Activated naive CD4-positive, alpha-beta T cell treated with anti-CD3 and anti-CD28 coated beads, Interleukin-2, amount 50 U/mL, for 72 hours (primary cell): ENCODE measurements around the gene E2F8. TPM values are rescaled to one million over a fixed set of nuclear protein-coding genes. Genes with fewer than 3 reads are reported as not detected.

Experiments
- ATAC-seq, 2 donors: fragments of 150-1000 bp; cut with Tn5 transposase; 2 replicates each; pipeline ENCODE4 v1.10.0; 2021; ENCODE audit warnings: mild to moderate bottlenecking in 2 of 2, moderate library complexity in 2 of 2
- DNase-seq, 2 donors: peaks; one replicate each; pipeline ENCODE4 v3.0.0; 2021 to 2022; ENCODE audit warnings: low spot score in 2 of 2
- H3K27ac Mint-ChIP-seq, 2 donors: one replicate each; pipeline ENCODE4 v1.8.0; 2022; ENCODE audit warnings: mild to moderate bottlenecking in 2 of 2, mixed read lengths in 2 of 2
- H3K36me3 Mint-ChIP-seq, 2 donors: one replicate each; pipeline ENCODE4 v1.8.0; 2022; ENCODE audit warnings: mixed read lengths in 2 of 2
- H3K9me3 Mint-ChIP-seq, 2 donors: one replicate each; pipeline ENCODE4 v1.8.0; 2022; ENCODE audit warnings: mixed read lengths in 2 of 2
- total RNA-seq, 2 donors: library from RNA; stranded (reverse); gene quantifications; one replicate each; pipeline ENCODE4 v1.2.3, GENCODE V29; 2022

Gene E2F8
- total RNA-seq, 2 donors from 2014 or later, result 24.8 to 35.8 TPM

GRCh38 chr11:19185036-19185435 is 55.7 kb downstream of the E2F8 start:
- no peak overlapping the region for H3K27ac Mint-ChIP-seq
- DNase-seq (no peak), ATAC-seq (no peak)
- H3K9me3 Mint-ChIP-seq, result no peaks in the 10 kb centered on the region
- no peaks in the 10 kb centered on the region for H3K36me3 Mint-ChIP-seq

- peaks cover 0 to under 1% of the 10 kb centered on the region in 2 donors for H3K9me3 Mint-ChIP-seq
- H3K36me3 Mint-ChIP-seq, result peaks cover 0 to under 1% of the 10 kb centered on the region in 2 donors
- H3K27ac Mint-ChIP-seq, result no peak overlapping the region
- DNase-seq, result no peak
- ATAC-seq, result no peak
These were observed 57.1 kb downstream of the E2F8 start for GRCh38 chr11:19183646-19184045.

GRCh38 chr11:19181531-19182261 is 59.0 kb downstream of the E2F8 start:
- peaks cover 0 to 8% of the 10 kb centered on the region in 2 donors for H3K36me3 Mint-ChIP-seq
- H3K27ac Mint-ChIP-seq, result no peak overlapping the region
- H3K9me3 Mint-ChIP-seq, result peaks cover 0 to 3% of the 10 kb centered on the region in 2 donors
- DNase-seq (no peak), ATAC-seq (no peak)

- Mint-ChIP-seq H3K27ac (no peak overlapping the region), H3K9me3 (peaks cover 0 to 3% of the 10 kb centered on the region in 2 donors), H3K36me3 (peaks cover 21 to 34% of the 10 kb centered on the region in 2 donors)
- no peak for DNase-seq
- ATAC-seq, result no peak
These were observed 64.0 kb downstream of the E2F8 start for GRCh38 chr11:19176629-19177186.

Other genes with a start within 250 kb of the E2F8 start
- gene MRGPRX2, start 180.2 kb downstream of the E2F8 start, total RNA-seq, result under 1 TPM in 1 of 2 donors, not detected in 1; 0.86 TPM
- gene ZDHHC13, start 123.8 kb downstream of the E2F8 start, total RNA-seq, result 10 to 100 TPM; 24.0 to 28.3 TPM
- gene CSRP3, start 39.0 kb downstream of the E2F8 start, total RNA-seq, result not detected